Measurements from ENCODE around the gene COL15A1.

The COL15A1 gene

GRCh38 chr9:98974994-98975712 lies 31.4 kb downstream of the COL15A1 start:
- Histone ChIP-seq H3K27me3 (ENCODE audit: control insufficient read depth, insufficient read depth, low read length) (peaks cover 45% of the 10 kb centered on the region), H3K4me1 (ENCODE audit: control insufficient read depth, insufficient read depth, low read length) (peaks cover 3% of the 10 kb centered on the region), H3K9ac (ENCODE audit: low read depth, low read length) (no peak overlapping the region), H3K4me3 (ENCODE audit: low read depth, low read length) (peak overlapping the region; percentile 35), H3K9me3 (ENCODE audit: control insufficient read depth, insufficient read depth, low read length) (no peaks in the 10 kb centered on the region), H3K36me3 (ENCODE audit: control insufficient read depth, insufficient read depth, low read length) (no peaks in the 10 kb centered on the region)

DNA sequence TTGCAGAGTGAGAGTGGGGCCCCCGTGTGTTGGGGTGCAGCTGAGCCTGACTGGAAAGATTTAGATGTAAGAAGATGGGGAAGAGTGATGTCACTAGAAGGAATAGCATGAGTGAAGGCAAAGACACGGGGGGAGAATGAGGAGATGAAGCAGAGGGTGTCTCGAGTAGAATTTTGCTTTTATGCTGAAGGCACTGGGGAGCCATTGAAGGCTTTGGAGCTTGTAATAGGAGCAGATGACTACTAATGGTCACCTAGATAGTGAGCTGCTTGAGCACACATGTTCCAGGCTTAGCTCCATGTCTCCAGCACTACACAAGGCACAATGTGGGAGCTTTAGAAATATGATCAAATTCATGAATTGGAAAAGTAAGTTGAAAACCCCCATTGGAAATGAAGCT lies 32.1 kb downstream of the COL15A1 start:
- no peak overlapping the region for H3K9ac ChIP-seq (ENCODE audit: low read depth, low read length)
- H3K27me3 ChIP-seq (ENCODE audit: control insufficient read depth, insufficient read depth, low read length) = peaks cover 45% of the 10 kb centered on the region
- H3K36me3 ChIP-seq (ENCODE audit: control insufficient read depth, insufficient read depth, low read length) = no peaks in the 10 kb centered on the region

DNA sequence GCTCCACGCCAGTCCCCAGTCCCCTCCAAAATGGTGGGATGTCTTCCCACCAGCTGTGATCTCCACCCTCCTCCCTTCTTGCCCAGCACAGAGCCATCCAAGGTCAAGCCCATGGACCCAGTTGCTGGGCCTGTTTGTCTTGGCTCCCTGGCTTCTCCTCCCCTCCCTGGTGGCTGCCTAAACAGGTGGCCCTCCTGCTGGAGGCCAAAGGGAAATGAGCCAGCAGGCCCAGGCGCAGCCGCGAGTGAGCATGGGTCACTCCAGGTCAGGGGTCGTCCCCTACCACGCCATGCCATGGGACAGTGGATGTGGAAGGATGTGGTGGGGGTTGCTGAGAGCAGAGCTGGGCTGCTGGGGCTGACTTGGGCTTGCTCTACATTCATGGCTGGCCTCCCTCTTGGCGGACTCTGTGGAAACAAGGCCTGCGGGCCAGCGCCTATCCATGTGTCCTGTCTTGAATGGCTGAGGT lies 33.6 kb downstream of the COL15A1 start:
- no peaks in the 10 kb centered on the region for H3K4me1 ChIP-seq (ENCODE audit: control insufficient read depth, insufficient read depth, low read length)
- H3K27me3 ChIP-seq (ENCODE audit: control insufficient read depth, insufficient read depth, low read length) = peaks cover 44% of the 10 kb centered on the region
- no peaks in the 10 kb centered on the region for H3K9me3 ChIP-seq (ENCODE audit: control insufficient read depth, insufficient read depth, low read length)
- no peak overlapping the region for H3K9ac ChIP-seq (ENCODE audit: low read depth, low read length)
- no peaks in the 10 kb centered on the region for H3K36me3 ChIP-seq (ENCODE audit: control insufficient read depth, insufficient read depth, low read length)
- H3K4me3 ChIP-seq (ENCODE audit: low read depth, low read length) = no peak overlapping the region

More for the DNA sequence above, 32.1 kb downstream of the COL15A1 start:
- H3K9me3 ChIP-seq (ENCODE audit: control insufficient read depth, insufficient read depth, low read length) = no peaks in the 10 kb centered on the region
- peaks cover 3% of the 10 kb centered on the region for H3K4me1 ChIP-seq (ENCODE audit: control insufficient read depth, insufficient read depth, low read length)
- H3K4me3 ChIP-seq (ENCODE audit: low read depth, low read length) = no peak overlapping the region

- H3K9me3 ChIP-seq (ENCODE audit: control insufficient read depth, insufficient read depth, low read length) = no peaks in the 10 kb centered on the region
- no peak overlapping the region for H3K9ac ChIP-seq (ENCODE audit: low read depth, low read length)
- no peaks in the 10 kb centered on the region for H3K4me1 ChIP-seq (ENCODE audit: control insufficient read depth, insufficient read depth, low read length)
- no peaks in the 10 kb centered on the region for H3K36me3 ChIP-seq (ENCODE audit: control insufficient read depth, insufficient read depth, low read length)
- no peak overlapping the region for H3K4me3 ChIP-seq (ENCODE audit: low read depth, low read length)
- peaks cover 42% of the 10 kb centered on the region for H3K27me3 ChIP-seq (ENCODE audit: control insufficient read depth, insufficient read depth, low read length)
Measured at GRCh38 chr9:98977813-98978212, 34.1 kb downstream of the COL15A1 start.

DNA sequence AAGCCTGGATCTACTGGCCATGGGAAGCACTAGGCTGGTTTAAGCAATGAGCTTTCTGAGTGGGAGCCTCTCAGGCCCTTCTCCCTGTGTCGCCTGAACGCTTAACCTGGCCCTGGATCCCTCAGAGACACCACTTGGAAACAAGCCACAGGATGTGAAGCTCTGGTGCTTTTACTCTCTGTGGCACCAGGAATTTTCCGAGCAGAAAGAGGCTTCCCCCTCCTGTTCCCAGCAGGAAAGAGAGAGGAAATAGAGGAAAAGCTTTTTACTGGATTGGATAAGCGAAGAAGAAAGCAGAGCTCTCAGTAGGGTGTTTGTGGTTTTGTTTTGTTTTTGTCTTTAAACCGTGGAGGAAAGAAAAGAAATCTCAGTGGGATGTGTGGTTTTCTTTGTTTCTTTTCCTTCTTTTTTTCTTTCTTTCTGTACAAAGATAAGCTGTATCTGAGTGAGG lies 34.5 kb downstream of the COL15A1 start:
- H3K9ac ChIP-seq (ENCODE audit: low read depth, low read length) = no peak overlapping the region
- no peaks in the 10 kb centered on the region for H3K9me3 ChIP-seq (ENCODE audit: control insufficient read depth, insufficient read depth, low read length)
- H3K27me3 ChIP-seq (ENCODE audit: control insufficient read depth, insufficient read depth, low read length) = peaks cover 40% of the 10 kb centered on the region
- H3K36me3 ChIP-seq (ENCODE audit: control insufficient read depth, insufficient read depth, low read length) = no peaks in the 10 kb centered on the region
- no peaks in the 10 kb centered on the region for H3K4me1 ChIP-seq (ENCODE audit: control insufficient read depth, insufficient read depth, low read length)
- no peak overlapping the region for H3K4me3 ChIP-seq (ENCODE audit: low read depth, low read length)

GRCh38 chr9:98980291-98980690 lies 36.6 kb downstream of the COL15A1 start:
- no peaks in the 10 kb centered on the region for H3K4me1 ChIP-seq (ENCODE audit: control insufficient read depth, insufficient read depth, low read length)
- H3K9ac ChIP-seq (ENCODE audit: low read depth, low read length) = no peak overlapping the region
- no peak overlapping the region for H3K4me3 ChIP-seq (ENCODE audit: low read depth, low read length)
- peaks cover 24% of the 10 kb centered on the region for H3K27me3 ChIP-seq (ENCODE audit: control insufficient read depth, insufficient read depth, low read length)
- H3K9me3 ChIP-seq (ENCODE audit: control insufficient read depth, insufficient read depth, low read length) = no peaks in the 10 kb centered on the region
- no peaks in the 10 kb centered on the region for H3K36me3 ChIP-seq (ENCODE audit: control insufficient read depth, insufficient read depth, low read length)

- Histone ChIP-seq H3K4me3 (ENCODE audit: low read depth, low read length) (no peak overlapping the region), H3K9me3 (ENCODE audit: control insufficient read depth, insufficient read depth, low read length) (no peaks in the 10 kb centered on the region), H3K4me1 (ENCODE audit: control insufficient read depth, insufficient read depth, low read length) (no peaks in the 10 kb centered on the region), H3K27me3 (ENCODE audit: control insufficient read depth, insufficient read depth, low read length) (peaks cover 2% of the 10 kb centered on the region), H3K36me3 (ENCODE audit: control insufficient read depth, insufficient read depth, low read length) (no peaks in the 10 kb centered on the region), H3K9ac (ENCODE audit: low read depth, low read length) (no peak overlapping the region)
Measured at GRCh38 chr9:98983295-98984268, 39.9 kb downstream of the COL15A1 start.

- Histone ChIP-seq H3K9me3 (ENCODE audit: control insufficient read depth, insufficient read depth, low read length) (no peaks in the 10 kb centered on the region), H3K36me3 (ENCODE audit: control insufficient read depth, insufficient read depth, low read length) (no peaks in the 10 kb centered on the region), H3K9ac (ENCODE audit: low read depth, low read length) (no peak overlapping the region), H3K4me3 (ENCODE audit: low read depth, low read length) (no peak overlapping the region), H3K4me1 (ENCODE audit: control insufficient read depth, insufficient read depth, low read length) (no peaks in the 10 kb centered on the region), H3K27me3 (ENCODE audit: control insufficient read depth, insufficient read depth, low read length) (no peaks in the 10 kb centered on the region)
Measured at GRCh38 chr9:98985596-98985995, 41.9 kb downstream of the COL15A1 start.

DNA sequence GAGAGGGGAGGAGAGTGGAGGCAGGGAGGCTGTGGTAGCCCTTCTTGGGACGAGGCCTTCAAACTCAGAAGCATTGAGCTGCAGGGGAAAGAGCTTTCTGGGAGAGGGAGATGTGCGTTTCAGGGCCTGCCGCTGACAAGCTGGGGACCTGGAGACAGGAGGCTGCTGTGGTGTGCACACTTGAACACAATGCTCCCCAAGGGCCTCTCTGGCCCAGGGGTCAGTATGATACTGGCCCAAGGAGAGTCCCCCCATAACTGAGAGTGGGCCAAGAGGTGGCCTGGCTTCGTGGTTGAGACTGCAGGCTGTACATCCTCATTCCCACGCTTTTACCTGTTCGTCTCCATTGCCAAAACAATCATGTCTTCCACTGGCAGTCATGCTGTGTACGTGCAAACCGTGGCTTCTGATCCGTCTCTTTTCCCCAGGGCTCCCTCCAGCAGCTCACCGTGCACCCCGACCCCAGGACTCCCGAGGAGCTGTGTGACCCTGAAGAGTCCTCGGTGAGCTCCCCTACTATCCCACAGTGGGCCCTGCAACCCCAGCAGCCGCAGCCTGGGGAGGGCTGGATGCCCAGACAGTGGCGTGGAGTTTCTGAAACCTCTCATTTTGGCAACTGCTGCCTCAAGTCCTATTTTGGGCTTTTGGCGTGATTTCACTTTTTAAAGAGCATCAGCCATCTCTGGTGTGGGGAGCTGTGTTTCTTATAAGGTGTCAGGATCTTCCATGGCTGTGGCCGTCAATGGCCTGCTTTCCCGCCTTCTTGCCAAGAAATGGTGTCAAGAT lies 43.4 kb downstream of the COL15A1 start:
- Histone ChIP-seq H3K4me3 (ENCODE audit: low read depth, low read length) (no peak overlapping the region), H3K9me3 (ENCODE audit: control insufficient read depth, insufficient read depth, low read length) (no peaks in the 10 kb centered on the region), H3K9ac (ENCODE audit: low read depth, low read length) (no peak overlapping the region), H3K36me3 (ENCODE audit: control insufficient read depth, insufficient read depth, low read length) (no peaks in the 10 kb centered on the region), H3K27me3 (ENCODE audit: control insufficient read depth, insufficient read depth, low read length) (no peaks in the 10 kb centered on the region), H3K4me1 (ENCODE audit: control insufficient read depth, insufficient read depth, low read length) (no peaks in the 10 kb centered on the region)

DNA sequence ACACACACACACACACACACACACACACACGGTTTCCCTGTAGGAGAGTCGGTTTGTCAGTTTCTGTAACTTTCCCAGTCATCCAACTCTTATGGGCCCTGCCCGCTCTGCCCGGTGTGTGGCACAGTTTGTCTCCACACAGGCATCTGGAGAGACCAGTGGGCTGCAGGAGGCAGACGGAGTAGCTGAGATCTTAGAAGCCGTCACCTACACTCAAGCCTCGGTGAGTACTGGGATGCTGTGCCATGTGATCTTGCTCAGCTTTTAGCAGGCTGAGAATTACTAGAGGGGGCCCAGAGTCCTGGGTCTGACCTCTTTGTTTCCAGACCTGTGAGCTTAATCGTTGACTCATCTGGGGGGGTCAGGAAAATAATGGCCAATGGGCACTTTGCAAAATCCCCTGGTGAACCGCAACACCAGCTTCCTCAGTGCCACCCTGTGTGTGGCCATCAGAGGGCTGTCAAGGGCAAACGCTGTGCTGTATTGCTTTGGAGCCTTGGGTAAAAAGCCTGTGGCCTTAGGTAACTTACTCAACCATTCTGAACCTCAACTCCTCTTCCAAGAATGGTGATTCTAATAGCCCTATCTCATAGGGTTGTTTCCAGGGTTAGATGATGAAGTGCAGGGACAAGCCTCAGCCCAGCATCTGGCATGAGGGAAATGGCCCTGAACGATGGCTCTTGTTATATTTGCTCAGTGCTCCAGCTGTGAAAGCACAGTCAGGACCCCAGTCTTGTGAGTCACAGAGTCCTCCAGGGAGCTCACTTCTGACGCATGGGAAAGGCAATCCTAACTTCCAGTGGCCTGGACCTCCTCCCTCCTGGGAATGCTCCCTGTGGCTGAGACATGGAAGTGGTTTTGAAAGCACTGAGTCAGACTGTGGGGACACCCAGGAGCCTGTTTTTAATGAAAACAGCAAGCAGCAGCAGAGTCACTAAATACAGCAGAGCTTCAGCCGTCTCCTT lies 45.6 kb downstream of the COL15A1 start:
- no peaks in the 10 kb centered on the region for H3K9me3 ChIP-seq (ENCODE audit: control insufficient read depth, insufficient read depth, low read length)
- no peaks in the 10 kb centered on the region for H3K4me1 ChIP-seq (ENCODE audit: control insufficient read depth, insufficient read depth, low read length)
- H3K4me3 ChIP-seq (ENCODE audit: low read depth, low read length) = no peak overlapping the region
- H3K9ac ChIP-seq (ENCODE audit: low read depth, low read length) = no peak overlapping the region
- no peaks in the 10 kb centered on the region for H3K36me3 ChIP-seq (ENCODE audit: control insufficient read depth, insufficient read depth, low read length)
- no peaks in the 10 kb centered on the region for H3K27me3 ChIP-seq (ENCODE audit: control insufficient read depth, insufficient read depth, low read length)
